Measurements from ENCODE around the gene ZNF532.

DNA sequence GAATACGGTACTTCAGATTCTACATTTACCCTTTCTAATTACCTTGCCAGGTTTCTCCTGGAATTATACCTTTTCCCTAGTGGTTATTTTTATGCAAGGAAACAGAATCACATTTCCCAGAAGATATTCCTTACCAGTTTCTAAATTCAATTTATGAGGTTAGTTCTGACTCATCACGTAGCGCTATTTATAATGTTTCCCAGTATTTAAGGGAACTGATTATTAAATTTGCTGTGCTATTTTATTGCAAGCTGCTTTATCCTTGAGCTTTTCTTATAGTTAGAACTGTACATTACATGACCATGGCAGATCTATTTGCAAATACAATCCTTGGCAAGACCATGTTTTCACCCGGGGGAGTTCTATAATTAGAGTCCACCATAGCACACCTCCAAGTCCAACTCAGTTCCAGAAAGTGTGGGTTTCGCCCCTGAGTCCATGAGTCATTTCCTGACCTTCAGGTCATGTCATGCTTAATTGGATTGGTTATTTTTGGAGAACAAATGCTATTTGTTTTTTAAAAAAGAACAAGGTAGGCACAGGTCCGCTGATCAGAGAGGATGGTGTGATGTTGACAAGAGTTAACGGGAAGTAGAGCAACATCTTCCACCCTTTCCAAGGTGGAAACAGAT lies 126.6 kb downstream of the ZNF532 start:
- TF ChIP-seq, protein P1, sequence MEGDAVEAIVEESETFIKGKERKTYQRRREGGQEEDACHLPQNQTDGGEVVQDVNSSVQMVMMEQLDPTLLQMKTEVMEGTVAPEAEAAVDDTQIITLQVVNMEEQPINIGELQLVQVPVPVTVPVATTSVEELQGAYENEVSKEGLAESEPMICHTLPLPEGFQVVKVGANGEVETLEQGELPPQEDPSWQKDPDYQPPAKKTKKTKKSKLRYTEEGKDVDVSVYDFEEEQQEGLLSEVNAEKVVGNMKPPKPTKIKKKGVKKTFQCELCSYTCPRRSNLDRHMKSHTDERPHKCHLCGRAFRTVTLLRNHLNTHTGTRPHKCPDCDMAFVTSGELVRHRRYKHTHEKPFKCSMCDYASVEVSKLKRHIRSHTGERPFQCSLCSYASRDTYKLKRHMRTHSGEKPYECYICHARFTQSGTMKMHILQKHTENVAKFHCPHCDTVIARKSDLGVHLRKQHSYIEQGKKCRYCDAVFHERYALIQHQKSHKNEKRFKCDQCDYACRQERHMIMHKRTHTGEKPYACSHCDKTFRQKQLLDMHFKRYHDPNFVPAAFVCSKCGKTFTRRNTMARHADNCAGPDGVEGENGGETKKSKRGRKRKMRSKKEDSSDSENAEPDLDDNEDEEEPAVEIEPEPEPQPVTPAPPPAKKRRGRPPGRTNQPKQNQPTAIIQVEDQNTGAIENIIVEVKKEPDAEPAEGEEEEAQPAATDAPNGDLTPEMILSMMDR (IDR thresholded peaks at IDR 0.05), result peak in 2 of 12 donors; percentile 8 to 26
- no peak for TF ChIP-seq POLR2A (IDR thresholded peaks at IDR 0.05)

Data from heart left ventricle (tissue), 13 donors.